Smooth muscle cell (in vitro differentiated cells): ENCODE results near the gene GTF3A. TPM values are rescaled to one million over a fixed set of nuclear protein-coding genes. Genes with fewer than 3 reads are reported as not detected.

ENCODE experiments used
- DNase-seq: peaks from one replicate; lab custom pipeline; 2025; ENCODE audit not compliant: unreplicated experiment; lab: John Stamatoyannopoulos, UW
- H2AFZ ChIP-seq: fragments of 200-600 bp; sonication (generic); 2 replicates; pipeline ENCODE4 v1.6.0; 2016; ENCODE audit warnings: antibody characterized with exemption, low read depth, mild to moderate bottlenecking
- H3F3A ChIP-seq: fragments of 200-600 bp; sonication (generic); 2 replicates; pipeline ENCODE4 v1.6.0; 2017; ENCODE audit warnings: antibody characterized with exemption, low read depth
- H3K27ac ChIP-seq: fragments of 200-600 bp; sonication (generic); 2 replicates; pipeline ENCODE4 v1.5.1; 2016; ENCODE audit warnings: low read depth, mild to moderate bottlenecking
- H3K27me3 ChIP-seq: fragments of 200-600 bp; sonication (generic); 2 replicates; pipeline ENCODE4 v1.6.1; 2016; ENCODE audit warnings: low read depth, mild to moderate bottlenecking
- H3K36me3 ChIP-seq: fragments of 200-600 bp; sonication (generic); 2 replicates; pipeline ENCODE4 v1.5.1; 2016; ENCODE audit warnings: low read depth
- H3K4me1 ChIP-seq: fragments of 200-600 bp; sonication (generic); 2 replicates; pipeline ENCODE4 v1.5.1; 2016; ENCODE audit warnings: low read depth
- H3K4me2 ChIP-seq: fragments of 200-600 bp; sonication (generic); 2 replicates; pipeline ENCODE4 v1.6.0; 2016; ENCODE audit warnings: mild to moderate bottlenecking
- H3K4me3 ChIP-seq: fragments of 200-600 bp; sonication (generic); 2 replicates; pipeline ENCODE4 v1.5.1; 2016; ENCODE audit warnings: mild to moderate bottlenecking
- H3K79me2 ChIP-seq: fragments of 200-600 bp; sonication (generic); 2 replicates; pipeline ENCODE4 v1.6.0; 2016; ENCODE audit warnings: low read depth, mild to moderate bottlenecking
- H3K9ac ChIP-seq: fragments of 200-600 bp; sonication (generic); 2 replicates; pipeline ENCODE4 v1.6.0; 2016; ENCODE audit warnings: low read depth
- H3K9me3 ChIP-seq: fragments of 200-600 bp; sonication (generic); replicated peaks from 2 replicates; pipeline ENCODE4 v1.5.1; 2016; ENCODE audit warnings: low read depth
- H4K20me1 ChIP-seq: fragments of 200-600 bp; sonication (generic); 2 replicates; pipeline ENCODE4 v1.6.0; 2016; ENCODE audit warnings: low read depth
- CTCF ChIP-seq: fragments of 200-600 bp; sonication (generic); IDR thresholded peaks from 2 replicates; pipeline ENCODE4 v1.5.1; 2017; ENCODE audit warnings: borderline replicate concordance, mild to moderate bottlenecking, antibody characterized with exemption; ENCODE audit not compliant: insufficient read depth, poor library complexity, severe bottlenecking
- WGBS: methylation state at CpG from one replicate; pipeline ENCODE4 v1.1.7; 2016; ENCODE audit warnings: low lambda C conversion rate; 5-methylcytosine and 5-hydroxymethylcytosine counted together
- polyA plus RNA-seq: library from polyadenylated mRNA; unstranded; fragments of >200 nt; fragmentation: Nextera tagmentation; extraction: Ambion mirVana; gene quantifications from 2 replicates; pipeline ENCODE4 v1.2.1, GENCODE V29; 2016
- total RNA-seq: library from RNA; depleted of rRNA; stranded (reverse); fragments of >200 nt; gene quantifications from 2 replicates; pipeline ENCODE4 v1.2.3, GENCODE V29; 2014

Gene GTF3A
- total and polyA plus RNA-seq, 2 experiments from 2014 or later: 106 to 140 TPM

- Histone ChIP-seq H3K36me3 (no peaks in the 10 kb centered on the region), H3K9me3 (no peaks in the 10 kb centered on the region), H2AFZ (peak overlapping the region; percentile 28), H3K27me3 (peaks cover 6% of the 10 kb centered on the region), H3K27ac (peak overlapping the region; percentile 40), H3K4me2 (peak overlapping the region; percentile 56), H3F3A (peaks cover 4% of the 10 kb centered on the region), H3K4me1 (peaks cover 7% of the 10 kb centered on the region), H3K79me2 (no peaks in the 10 kb centered on the region), H3K9ac (no peak overlapping the region), H3K4me3 (no peak overlapping the region), H4K20me1 (no peaks in the 10 kb centered on the region)
- 35% methylated on average over 10 of the region's 10 CpGs for WGBS
- TF ChIP-seq CTCF: no peak
- DNase-seq: no peak
Measured at GRCh38 chr13:27403727-27404385, 20.6 kb upstream of the GTF3A start.

GRCh38 chr13:27404680-27405079 lies 19.7 kb upstream of the GTF3A start:
- Histone ChIP-seq H2AFZ (no peak overlapping the region), H3K4me2 (no peak overlapping the region), H3K4me1 (peaks cover 7% of the 10 kb centered on the region), H3K27me3 (peaks cover 6% of the 10 kb centered on the region), H3K9ac (no peak overlapping the region), H4K20me1 (no peaks in the 10 kb centered on the region), H3K27ac (no peak overlapping the region), H3K36me3 (no peaks in the 10 kb centered on the region), H3K9me3 (no peaks in the 10 kb centered on the region), H3F3A (peaks cover 4% of the 10 kb centered on the region), H3K4me3 (no peak overlapping the region), H3K79me2 (no peaks in the 10 kb centered on the region)
- DNase-seq: no peak
- TF ChIP-seq CTCF: no peak
- 96% methylated on average over 17 of the region's 17 CpGs for WGBS

- H3K79me2 ChIP-seq: no peaks in the 10 kb centered on the region
- H4K20me1 ChIP-seq: no peaks in the 10 kb centered on the region
- peaks cover 4% of the 10 kb centered on the region for H3F3A ChIP-seq
- H3K4me1 ChIP-seq: peaks cover 7% of the 10 kb centered on the region
- no peak overlapping the region for H2AFZ ChIP-seq
- no peak overlapping the region for H3K4me3 ChIP-seq
- H3K27me3 ChIP-seq: peaks cover 6% of the 10 kb centered on the region
- H3K27ac ChIP-seq: no peak overlapping the region
- no peak for TF ChIP-seq CTCF
- no peak overlapping the region for H3K9ac ChIP-seq
- WGBS: 94% methylated on average over 5 of the region's 5 CpGs
- no peaks in the 10 kb centered on the region for H3K36me3 ChIP-seq
- no peak overlapping the region for H3K4me2 ChIP-seq
- no peak for DNase-seq
- no peaks in the 10 kb centered on the region for H3K9me3 ChIP-seq
Measured at GRCh38 chr13:27405546-27406134, 18.8 kb upstream of the GTF3A start.
